GM18907 (cell line): ENCODE measurements around the gene SLC9A9.

Experiments
- ATAC-seq: cut with Tn5 transposase; IDR thresholded peaks from one replicate; pipeline ENCODE4 v1.9.1; 2021; ENCODE audit warnings: mild to moderate bottlenecking, moderate library complexity; ENCODE audit not compliant: unreplicated experiment

SLC9A9 gene

DNA sequence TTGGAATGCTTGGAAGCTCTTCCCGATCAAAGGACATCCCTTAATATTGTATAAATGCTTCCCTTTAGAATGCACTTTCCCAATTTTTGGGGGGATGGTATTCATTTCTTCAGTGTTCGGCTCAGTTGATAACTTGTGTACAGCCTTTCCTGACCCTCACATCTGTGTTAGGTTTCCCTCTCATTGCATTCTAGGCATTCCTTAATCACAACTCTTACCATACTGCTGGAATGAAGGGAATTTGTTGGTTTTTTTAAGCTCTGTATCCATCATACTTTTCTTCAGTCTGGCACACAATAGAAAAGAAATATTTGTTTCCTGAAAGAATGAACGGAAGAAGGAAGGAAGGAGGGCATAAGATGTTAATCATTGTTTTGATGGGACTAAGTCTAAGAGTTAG is 609.2 kb downstream of the SLC9A9 start:
- no peak for ATAC-seq

DNA sequence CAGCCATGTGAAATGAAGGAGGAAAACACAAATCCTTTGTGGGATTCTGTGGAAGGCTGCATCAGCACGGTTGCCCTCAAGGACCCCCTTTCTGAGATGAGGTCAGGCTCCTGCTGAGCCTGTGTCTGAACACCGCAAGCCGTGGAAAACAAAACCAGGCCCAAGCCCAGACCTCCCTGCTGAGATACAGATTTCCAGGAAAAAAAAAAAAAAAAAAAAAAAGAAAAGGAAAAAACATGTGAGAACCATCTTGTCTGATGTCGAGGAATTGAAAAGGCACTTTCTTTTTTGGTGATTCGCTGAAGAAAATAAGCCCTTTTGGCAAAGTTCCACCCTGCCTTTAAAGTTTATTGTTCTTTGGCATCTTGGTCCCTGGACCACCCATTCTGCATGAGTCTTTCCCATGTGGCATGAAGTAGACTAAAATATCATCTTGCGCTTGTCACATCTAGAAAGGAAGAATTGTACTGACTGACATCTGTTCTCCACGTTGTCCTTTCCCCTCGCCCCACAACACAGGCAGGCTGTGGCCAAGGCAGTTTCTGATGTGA is 611.1 kb downstream of the SLC9A9 start:
- ATAC-seq = no peak

DNA sequence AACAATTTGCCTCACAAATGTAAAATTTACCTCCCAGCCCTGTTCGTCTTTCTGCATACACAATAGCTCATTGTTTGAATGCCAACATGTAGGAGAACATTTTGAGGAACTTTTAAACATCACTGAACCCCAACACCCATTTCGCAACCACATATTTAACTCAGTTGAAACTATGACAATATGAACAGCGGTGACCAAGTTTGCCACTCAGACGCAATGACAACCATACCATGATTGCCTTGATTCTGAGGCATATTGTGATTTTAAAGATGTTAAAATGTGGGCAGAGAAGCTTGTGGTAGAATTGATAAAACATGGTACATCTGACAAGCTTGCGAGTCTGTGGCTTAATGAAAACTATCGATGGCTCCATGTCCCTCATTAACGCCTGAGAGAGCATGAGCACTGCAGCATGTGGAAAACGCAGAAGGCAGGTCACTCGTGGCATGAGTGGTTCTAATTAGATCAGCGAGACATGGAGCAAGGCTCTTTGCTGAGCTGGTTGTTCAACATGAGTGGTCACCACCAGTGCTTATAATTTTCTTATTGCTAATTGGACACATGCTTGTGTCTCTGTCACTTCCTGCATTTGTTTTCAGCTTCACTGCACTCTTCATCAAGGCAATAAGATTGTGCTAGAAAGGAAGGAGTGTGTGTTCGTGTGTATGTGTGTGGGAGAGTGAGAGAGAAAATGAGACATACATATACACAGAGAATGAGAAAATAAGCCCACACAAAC is 611.9 kb downstream of the SLC9A9 start:
- ATAC-seq = peak; percentile 40

DNA sequence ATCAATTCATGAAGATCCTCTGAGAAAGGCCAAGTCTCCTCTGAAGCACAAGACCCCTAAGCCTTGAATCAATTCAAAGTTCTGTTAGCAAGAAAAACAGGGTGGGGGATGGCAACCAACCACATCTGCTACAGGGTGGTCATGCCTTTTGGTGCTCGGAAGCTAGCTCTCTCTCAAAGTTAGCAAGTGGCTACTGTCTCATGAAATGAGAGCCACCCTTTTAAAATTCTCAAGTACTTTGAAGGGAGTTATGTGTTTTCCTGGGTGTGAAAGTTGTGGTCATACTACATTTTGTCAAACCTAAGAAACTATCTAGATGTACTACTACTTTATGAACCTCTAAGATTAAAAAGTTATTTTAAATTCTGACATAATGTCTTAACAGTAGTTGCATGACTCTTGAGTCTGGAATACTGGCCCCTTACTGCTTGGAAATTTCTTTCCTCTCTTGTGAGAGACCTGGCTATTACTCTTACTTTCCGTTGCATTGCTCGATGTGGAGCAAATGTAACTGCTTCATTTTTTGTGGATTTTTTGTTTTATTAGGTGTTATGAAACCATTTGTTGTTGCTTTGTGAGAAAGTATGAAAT is 612.6 kb downstream of the SLC9A9 start:
- ATAC-seq = no peak

DNA sequence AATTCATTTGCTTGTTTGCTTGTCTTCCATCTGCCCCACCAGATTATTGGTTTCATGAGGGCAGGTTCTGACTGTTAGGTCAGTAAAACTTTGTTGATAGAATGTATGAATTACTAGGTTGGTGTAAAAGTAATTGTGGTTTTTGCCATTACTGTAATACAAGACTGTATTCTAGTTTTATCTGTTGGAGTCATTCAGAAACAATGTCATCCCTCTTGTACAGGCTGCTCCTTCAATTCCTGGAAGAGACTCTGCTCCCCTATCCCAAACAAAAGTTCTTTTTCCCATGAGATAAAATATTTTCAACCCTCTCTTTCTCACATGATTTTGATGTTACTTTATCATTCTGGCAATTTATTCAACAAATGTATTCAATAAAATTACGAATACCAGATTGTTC is 613.7 kb downstream of the SLC9A9 start:
- no peak for ATAC-seq

DNA sequence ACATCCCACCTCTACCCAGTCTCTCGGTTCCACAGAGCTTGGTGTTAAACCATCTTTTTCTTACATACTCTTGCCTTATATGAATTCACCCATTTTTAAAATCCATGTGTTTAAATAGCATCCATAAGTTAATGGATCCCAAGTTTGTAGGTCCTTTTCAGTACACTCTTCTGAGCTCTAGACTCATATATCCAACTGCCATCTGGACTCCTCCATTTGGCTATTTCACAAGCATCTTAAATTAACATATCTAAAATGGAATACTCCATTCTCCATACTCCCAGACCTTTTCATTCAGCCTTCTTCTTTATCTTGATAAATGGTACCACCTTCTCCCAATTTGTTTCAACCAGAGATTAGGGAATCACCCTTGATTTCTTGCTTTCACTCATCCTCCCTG is 615.3 kb downstream of the SLC9A9 start:
- no peak for ATAC-seq

DNA sequence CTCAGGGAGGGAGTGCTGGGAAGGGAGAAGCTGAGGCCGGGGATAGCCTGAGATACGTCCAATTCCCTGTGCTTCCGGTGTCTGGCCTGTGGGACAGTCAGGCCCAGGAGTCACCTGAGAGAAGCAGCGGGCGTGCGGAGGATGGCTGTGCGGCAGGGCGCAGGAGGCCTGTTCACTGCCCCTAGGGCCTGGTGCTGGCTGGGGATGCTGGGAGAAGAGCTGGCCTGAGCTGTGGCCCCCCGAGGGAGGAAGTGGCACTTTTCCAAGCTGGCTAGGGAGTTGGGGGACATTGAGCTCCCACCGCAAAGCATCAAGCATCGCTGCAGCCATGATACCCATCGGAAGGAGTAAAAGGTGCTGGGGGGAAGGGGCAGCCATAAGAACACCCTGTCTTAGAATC is 619.9 kb downstream of the SLC9A9 start:
- no peak for ATAC-seq

DNA sequence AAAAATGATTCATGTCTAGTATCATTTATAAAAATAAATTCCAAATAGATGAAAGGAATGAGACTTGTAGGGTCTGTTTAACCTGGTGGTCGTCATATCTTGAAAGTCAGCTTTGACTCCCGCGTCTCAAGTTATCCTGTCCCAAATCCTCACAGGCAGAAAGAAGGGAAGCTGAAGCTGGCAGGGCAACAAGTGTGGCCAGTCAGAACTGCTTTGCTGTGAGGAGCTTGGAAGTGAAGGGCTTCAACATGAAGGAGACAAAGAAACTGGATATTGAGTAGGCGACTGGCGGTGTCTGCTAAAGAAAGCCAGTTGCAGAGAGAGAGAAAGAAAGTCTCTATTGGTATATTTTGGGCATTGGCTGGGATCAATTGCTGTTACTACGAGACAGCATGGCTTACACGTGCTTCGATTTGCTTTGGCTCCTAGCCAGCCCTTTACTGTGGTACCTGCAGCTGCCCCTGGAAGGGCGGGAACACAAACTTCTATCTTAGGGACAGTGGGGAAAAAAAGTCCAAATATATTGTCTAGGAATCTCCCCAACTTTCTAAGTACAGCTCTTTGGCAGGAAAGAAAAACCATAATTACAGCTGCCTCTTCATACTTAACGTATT is 621.5 kb downstream of the SLC9A9 start:
- no peak for ATAC-seq

DNA sequence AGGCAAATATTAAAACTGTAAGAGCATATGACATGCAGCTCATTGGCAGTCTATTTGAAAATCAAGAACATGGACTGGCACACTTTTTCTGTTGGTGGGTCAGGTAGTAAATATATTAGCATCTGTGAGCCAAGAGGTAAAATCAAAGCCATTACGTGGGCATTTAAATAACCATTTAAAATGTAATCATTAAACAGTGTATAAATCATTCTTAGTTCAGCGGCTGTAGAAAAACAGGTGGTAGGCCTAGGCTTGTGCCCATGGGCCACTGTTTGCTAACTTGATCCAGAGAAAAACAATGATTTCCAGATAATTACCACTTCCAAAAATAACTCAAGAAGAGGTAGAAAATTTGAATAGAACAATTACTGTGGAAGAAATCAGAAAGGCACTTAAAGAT is 623.6 kb downstream of the SLC9A9 start:
- ATAC-seq = no peak

DNA sequence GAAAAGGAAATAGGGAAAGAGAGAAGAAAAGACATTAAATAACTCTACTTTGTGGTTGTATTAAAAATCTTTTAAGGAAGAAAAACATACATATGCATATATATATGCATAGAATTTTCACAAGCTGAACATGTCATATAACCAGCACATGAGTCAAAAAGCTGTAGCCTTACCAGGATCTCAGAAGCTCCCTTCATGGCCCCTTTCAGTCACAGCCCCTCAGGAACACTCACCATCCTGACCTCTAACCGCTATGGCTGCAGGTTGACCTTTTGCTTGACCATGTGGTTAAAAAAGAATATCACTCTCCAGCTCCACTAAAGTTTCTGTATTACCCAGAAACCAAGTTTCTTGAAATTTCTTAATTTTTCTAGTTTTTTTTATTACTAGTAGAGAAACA is 625.3 kb downstream of the SLC9A9 start:
- no peak for ATAC-seq

DNA sequence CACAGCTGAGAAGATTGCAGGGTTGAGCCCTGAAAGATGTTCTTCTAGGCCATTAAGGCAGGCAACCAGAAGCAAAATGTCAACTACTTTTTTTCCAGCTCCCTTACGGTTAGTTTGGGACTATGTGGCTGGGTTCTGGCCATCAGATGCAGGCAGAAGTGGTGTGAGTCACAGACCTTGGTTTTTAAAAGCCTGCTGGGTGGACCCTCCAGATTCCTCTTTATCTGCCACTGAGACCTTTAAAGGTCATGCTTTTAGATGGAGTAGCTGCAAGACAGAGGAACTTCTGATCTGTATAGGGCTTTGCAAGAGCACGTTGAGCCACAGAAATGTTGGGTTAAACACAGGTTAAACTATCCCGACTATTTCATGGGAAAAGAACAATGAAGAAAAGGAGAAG is 625.8 kb downstream of the SLC9A9 start:
- no peak for ATAC-seq

DNA sequence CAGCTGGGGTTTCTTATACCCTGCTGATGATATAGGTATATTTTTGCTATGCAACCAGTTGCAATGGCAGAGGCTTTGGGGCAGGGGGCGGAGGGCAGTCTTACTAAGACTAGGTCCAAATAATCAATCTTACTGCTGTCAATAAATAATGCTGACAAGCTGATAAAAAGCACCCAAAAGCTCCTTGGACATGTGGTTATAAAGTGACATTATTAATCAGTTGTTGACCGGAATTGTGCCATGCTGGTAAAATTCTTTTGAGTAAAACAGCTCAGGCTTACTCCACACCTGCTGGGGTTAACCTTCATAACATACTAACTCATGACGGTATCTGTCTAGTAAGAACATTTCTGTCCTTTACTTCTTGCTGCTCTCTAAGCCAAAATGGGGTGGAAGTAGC is 626.8 kb downstream of the SLC9A9 start:
- no peak for ATAC-seq

DNA sequence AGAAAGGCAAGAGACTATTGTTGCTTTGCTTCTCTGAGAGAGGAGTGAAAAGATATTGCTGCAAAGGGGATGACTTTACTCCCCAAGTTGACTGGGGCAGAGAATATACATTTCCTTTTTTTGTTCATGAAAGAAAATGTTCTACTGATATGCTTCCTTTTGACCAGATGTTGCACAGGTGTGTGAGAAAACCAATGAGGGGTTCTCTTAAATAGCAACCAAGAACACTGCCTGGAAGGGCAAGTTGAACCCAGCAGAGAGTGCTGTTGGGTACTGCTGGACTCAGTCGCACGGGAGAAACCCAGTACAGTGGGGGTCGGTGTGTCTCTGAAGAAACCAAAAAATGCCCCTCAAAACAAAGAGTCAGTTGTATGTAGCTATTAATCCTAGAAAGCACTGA is 627.5 kb downstream of the SLC9A9 start:
- ATAC-seq = no peak

DNA sequence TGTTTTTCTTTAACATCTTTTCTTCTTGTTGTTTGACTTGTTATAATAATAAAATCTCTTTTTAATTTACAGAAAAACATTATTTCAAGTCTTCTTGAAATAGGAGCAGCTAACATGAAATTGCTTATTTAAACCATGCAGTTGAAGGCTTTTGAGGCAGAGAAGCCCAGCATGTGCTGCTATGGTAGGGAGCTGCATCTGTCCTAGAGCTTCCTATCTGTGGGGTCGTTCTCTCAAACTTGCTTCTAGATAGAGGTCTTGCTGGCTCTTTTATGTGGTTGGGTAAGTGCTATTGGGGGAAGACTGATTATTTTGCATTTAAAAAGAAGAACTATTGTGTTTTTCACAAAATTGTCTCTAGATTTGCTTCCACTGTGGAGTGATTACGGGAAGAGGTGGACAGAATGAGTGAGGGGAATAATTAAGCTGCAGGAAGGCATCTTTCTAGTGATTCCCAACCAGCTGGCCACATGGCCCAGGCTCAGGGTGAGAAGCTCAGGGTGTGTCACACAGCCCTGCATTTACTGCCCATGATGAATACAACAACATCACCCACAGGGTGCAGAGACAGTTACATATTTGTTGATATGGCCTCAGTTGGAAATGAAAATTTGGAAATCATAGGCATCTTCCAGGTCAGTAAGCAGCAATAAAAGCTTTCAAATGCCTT is 630.0 kb downstream of the SLC9A9 start:
- ATAC-seq = no peak

DNA sequence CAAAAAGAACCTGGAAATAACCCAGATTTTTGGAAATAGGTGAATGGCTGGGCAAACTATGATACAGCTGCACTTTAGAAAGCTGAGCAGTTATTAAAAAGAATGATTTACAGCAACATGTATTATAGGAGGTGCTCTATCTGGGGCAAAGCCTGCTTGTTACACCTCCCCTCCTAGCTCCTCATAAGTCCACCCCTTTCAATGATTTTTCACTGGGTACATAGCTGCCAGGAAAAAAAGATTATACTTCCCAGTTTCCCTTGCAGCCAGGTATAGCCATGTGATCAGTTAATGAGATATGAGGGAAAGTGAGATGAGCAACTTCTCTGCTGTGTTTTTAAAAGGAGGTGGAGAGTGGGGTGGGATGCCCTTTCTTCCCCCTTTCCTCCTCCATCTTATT is 631.0 kb downstream of the SLC9A9 start:
- ATAC-seq = no peak

DNA sequence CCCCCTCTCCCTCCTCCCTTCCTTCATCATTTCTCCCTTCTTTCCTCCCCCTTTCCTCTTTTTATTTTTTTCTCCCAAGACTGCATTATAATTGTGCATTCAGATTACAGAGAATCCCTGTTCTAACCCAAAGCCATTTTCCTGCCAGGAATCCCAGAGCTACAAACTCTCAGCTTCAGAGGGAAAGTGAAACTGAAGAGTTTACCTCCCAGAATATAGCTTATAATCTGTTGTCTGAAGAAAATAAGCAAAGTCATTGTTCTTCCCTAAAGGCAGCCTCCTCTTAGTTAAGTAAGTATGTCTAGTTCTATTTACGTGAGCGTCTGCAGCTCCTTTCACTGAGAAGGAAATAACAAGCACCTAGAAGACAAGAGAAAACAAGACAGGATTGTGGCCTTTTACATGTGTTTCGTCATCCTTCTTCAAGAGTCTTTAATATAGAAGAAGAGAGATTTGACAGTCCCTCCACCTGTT is 631.5 kb downstream of the SLC9A9 start:
- no peak for ATAC-seq
